Measurements from ENCODE around the gene EVX2. TPM values are rescaled to one million over a fixed set of nuclear protein-coding genes. Genes with fewer than 3 reads are reported as not detected.

Gene EVX2
- total and polyA plus RNA-seq, 2 of the 13 experiments (the other 11 are each of a cell fraction or from before 2014, with no cell fraction given) = not detected

- no peak for TF ChIP-seq ZNF496 (CRISPR knock-in tag; IDR thresholded peaks at IDR 0.05; ENCODE audit: insufficient replicate concordance)
- TF ChIP-seq TFDP1 (CRISPR knock-in tag; IDR thresholded peaks at IDR 0.05; ENCODE audit: borderline replicate concordance) = no peak
- TF ChIP-seq YEATS2 (CRISPR knock-in tag; IDR thresholded peaks at IDR 0.05; ENCODE audit: borderline replicate concordance) = no peak
- no peak for TF ChIP-seq ZNF761 (CRISPR knock-in tag; conservative IDR thresholded peaks at IDR 0.05)
- no peak for TF ChIP-seq ZBTB8A (CRISPR knock-in tag; IDR thresholded peaks at IDR 0.05; ENCODE audit: borderline replicate concordance, low read depth)
- TF ChIP-seq, protein P1, sequence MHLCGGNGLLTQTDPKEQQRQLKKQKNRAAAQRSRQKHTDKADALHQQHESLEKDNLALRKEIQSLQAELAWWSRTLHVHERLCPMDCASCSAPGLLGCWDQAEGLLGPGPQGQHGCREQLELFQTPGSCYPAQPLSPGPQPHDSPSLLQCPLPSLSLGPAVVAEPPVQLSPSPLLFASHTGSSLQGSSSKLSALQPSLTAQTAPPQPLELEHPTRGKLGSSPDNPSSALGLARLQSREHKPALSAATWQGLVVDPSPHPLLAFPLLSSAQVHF (CRISPR knock-in tag; IDR thresholded peaks at IDR 0.05) = no peak
- TF ChIP-seq, protein P2, sequence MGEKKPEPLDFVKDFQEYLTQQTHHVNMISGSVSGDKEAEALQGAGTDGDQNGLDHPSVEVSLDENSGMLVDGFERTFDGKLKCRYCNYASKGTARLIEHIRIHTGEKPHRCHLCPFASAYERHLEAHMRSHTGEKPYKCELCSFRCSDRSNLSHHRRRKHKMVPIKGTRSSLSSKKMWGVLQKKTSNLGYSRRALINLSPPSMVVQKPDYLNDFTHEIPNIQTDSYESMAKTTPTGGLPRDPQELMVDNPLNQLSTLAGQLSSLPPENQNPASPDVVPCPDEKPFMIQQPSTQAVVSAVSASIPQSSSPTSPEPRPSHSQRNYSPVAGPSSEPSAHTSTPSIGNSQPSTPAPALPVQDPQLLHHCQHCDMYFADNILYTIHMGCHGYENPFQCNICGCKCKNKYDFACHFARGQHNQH (CRISPR knock-in tag; IDR thresholded peaks at IDR 0.05) = no peak
- TF ChIP-seq IRF9 (CRISPR knock-in tag; IDR thresholded peaks at IDR 0.05; ENCODE audit: borderline replicate concordance) = no peak
- no peak for TF ChIP-seq ZNF546 (CRISPR knock-in tag; conservative IDR thresholded peaks at IDR 0.05)
- no peak for TF ChIP-seq KAT7 (CRISPR knock-in tag; IDR thresholded peaks at IDR 0.05; ENCODE audit: borderline replicate concordance)
These were observed 16.2 kb upstream of the EVX2 start, which contains the start of gene HOXD12 (continued) for GRCh38 chr2:176099728-176100546.

All from HepG2 (cell line).